Left lung (tissue), 10 donors: ENCODE results near the gene RTEL1. TPM values are rescaled to one million over a fixed set of nuclear protein-coding genes. Genes with fewer than 3 reads are reported as not detected.
A peak's percentile ranks its signal among the peaks of the same experiment; 100 is the strongest.

Experiments used
- ATAC-seq: fragments of 200-7000 bp; cut with Tn5 transposase; one replicate; pipeline ENCODE4 v1.9.1; 2020; ENCODE audit warnings: moderate library complexity
- DNase-seq, 4 donors: peaks; one replicate each; pipeline ENCODE4 v3.0.0-alpha.2; 2013 to 2020
- H3K27ac ChIP-seq, 2 donors: fragments of 200-600 bp; sonication (generic) in 1 of 2; one replicate each; pipeline versions ENCODE4 v1.5.0 to v1.8.0; 2020 to 2021
- H3K27me3 ChIP-seq, 2 donors: fragments of 200-600 bp; sonication (generic) in 1 of 2; one replicate each; pipeline versions ENCODE4 v1.5.0 to v1.8.0; 2020 to 2021
- H3K36me3 ChIP-seq, 2 donors: fragments of 200-600 bp; sonication (generic) in 1 of 2; one replicate each; pipeline versions ENCODE4 v1.5.0 to v1.8.0; 2020 to 2021
- H3K4me1 ChIP-seq, 2 donors: fragments of 200-600 bp; one replicate each; pipeline ENCODE4 v1.8.0; 2021
- H3K4me3 ChIP-seq, 2 donors: fragments of 200-600 bp; sonication (generic) in 1 of 2; one replicate each; pipeline versions ENCODE4 v1.5.0 to v1.8.0; 2020 to 2021; ENCODE audit warnings: mild to moderate bottlenecking in 1 of 2
- H3K9me3 ChIP-seq, 2 donors: fragments of 200-600 bp; sonication (generic) in 1 of 2; one replicate each; pipeline versions ENCODE4 v1.5.0 to v1.8.0; 2020 to 2021
- intact Hi-C, 2 donors: fragments of 100-400 bp; cut with DNase I; formaldehyde crosslinking; loops; one replicate each; pipeline versions ENCODE4 v1.11.2 to v1.14.2; 2022
- polyA plus RNA-seq, 6 donors: library from polyadenylated mRNA; unstranded; fragments of 120-200 nt; gene quantifications; one replicate each; pipeline ENCODE4 v1.2.1, GENCODE V29; 2013; ENCODE audit not compliant: insufficient read length in 6 of 6
- total RNA-seq, 2 donors: library from RNA; stranded (reverse); fragmentation: NEBNext Ultra II Directional; extraction: Animal tissue kit (Norgen Biotek cat#: 25700); gene quantifications; one replicate each; pipeline ENCODE4 v1.2.1, GENCODE V29; 2021
- TF ChIP-seq, protein P1 (sequence below), 2 donors: fragments of 200-600 bp; sonication (generic) in 1 of 2; IDR thresholded peaks; one replicate each; pipeline versions ENCODE4 v1.5.0 to v1.8.0; 2021; ENCODE audit warnings: antibody characterized with exemption in 2 of 2
- donor health status: DM: no; HTN: yes; CAD: no.
- donor health status: DM: no; HTN: no; CAD: no.

The RTEL1 gene
- total and polyA plus RNA-seq, 8 donors, result 19.6 to 38.8 (median 22.4) TPM

DNA sequence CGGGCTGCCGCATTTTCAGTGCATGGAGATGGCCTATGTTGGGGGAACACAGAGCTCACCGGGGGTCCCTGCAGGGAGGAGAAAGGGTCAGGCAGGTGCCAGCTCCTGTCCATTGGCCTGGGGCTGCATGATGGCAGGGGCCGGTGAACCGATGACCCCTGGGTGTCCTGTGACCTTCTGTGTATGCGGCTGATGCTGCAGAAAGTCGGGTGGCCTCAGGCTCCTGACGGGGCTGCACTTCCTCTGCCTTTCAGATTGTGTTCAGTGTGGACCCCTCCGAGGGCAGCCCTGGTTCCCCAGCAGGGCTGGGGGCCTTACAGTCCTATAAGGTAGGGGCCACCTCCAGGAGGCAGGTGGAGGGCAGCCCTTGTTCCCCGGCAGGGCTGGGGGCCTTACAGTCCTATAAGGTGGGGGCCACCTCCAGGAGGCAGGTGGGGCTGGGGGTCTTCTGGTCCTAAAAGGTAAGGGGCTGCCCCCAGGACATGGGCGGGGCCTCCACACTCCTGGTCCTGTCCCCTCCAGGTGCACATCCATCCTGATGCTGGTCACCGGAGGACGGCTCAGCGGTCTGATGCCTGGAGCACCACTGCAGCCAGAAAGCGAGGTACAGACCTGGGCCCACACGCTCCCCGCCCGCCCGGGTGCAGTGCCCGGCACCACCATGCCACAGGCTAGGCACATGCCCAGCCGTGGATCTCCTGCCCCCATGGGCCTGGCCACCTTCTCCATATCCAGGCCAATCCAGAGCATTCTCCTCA lies 27.3 kb downstream of the RTEL1 start:
- Histone ChIP-seq H3K27me3 (no peaks in the 10 kb centered on the region), H3K36me3 (peaks cover 0 to 18% of the 10 kb centered on the region in 2 donors), H3K9me3 (no peaks in the 10 kb centered on the region), H3K4me1 (peaks cover 24 to 65% of the 10 kb centered on the region in 2 donors), H3K4me3 (no peak overlapping the region), H3K27ac (peak overlapping the region; percentile 88 to 91)
- DNase-seq (peak in 1 of 4 donors; percentile 75), ATAC-seq (no peak)
- intact Hi-C loops, result no loop called here
- TF ChIP-seq, protein P1, sequence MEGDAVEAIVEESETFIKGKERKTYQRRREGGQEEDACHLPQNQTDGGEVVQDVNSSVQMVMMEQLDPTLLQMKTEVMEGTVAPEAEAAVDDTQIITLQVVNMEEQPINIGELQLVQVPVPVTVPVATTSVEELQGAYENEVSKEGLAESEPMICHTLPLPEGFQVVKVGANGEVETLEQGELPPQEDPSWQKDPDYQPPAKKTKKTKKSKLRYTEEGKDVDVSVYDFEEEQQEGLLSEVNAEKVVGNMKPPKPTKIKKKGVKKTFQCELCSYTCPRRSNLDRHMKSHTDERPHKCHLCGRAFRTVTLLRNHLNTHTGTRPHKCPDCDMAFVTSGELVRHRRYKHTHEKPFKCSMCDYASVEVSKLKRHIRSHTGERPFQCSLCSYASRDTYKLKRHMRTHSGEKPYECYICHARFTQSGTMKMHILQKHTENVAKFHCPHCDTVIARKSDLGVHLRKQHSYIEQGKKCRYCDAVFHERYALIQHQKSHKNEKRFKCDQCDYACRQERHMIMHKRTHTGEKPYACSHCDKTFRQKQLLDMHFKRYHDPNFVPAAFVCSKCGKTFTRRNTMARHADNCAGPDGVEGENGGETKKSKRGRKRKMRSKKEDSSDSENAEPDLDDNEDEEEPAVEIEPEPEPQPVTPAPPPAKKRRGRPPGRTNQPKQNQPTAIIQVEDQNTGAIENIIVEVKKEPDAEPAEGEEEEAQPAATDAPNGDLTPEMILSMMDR (IDR thresholded peaks at IDR 0.05), result no peak

DNA sequence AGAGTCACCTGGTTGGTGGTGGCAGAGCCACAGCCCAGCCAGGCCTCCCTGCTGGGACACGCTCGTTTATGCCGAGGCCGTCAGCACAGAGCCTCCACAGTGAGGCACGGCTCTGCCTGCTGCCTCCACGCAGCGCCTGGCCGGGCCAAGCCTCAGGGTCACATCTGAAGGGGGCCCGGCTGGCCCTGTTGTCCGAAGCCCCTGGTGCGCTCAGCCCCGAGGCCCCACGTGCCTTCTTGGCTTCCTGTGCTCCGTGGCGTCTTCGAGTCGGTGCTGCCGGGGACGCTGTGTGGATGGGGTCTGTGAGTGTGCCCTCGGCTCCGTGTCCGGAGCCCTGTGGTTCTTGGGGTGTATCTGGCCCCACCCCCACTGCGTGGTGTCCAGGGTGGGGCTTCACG lies 28.0 kb downstream of the RTEL1 start:
- TF ChIP-seq, protein P1 (IDR thresholded peaks at IDR 0.05), result no peak
- Histone ChIP-seq H3K27me3 (no peaks in the 10 kb centered on the region), H3K36me3 (peaks cover 0 to 17% of the 10 kb centered on the region in 2 donors), H3K9me3 (no peaks in the 10 kb centered on the region), H3K4me3 (no peak overlapping the region), H3K4me1 (peaks cover 24 to 65% of the 10 kb centered on the region in 2 donors), H3K27ac (peak overlapping the region; percentile 88 to 91)
- DNase-seq, result peak in 1 of 4 donors; percentile 77
- ATAC-seq, result no peak
- intact Hi-C loops, result no loop called here

DNA sequence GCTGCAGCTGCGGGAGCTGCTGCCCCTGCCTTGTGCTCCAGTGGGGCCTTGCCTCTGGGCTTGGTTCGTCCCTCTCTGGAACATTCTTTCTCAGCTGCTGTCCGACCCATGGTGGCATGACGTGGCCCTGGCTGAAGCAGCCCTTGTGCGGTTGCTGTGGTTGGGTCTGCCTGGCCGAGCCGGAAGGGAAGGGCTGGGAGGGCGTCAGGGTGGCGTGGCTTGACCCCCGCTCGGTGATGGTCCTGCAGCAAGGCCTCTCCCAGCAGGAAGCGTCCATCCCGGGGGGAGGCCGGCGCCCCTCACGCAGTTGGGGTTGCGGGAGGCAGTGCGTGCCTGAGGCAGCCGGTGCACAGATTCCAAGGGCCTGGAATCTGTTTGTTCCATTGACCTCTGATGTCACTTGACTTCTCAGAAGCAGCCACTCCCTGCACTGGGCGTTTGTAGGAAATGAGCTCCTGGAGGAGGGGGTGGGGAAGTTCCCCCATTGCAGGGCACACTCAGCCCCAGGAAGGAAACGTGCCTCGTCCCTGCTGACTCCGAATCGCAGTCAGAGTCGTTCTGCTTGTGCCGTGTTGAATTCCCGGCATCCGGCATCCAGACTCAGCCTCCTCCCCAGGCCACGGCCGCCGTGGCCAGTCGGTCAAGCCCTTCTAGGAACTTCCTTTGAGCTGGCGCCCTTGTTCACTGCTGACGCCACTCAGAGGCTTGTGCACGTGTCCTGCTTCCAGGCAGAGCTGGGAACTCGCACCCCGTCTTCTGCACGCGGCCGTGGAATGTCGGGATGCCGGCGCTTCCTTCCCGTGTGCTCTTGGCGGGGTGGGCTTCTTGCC lies 28.6 kb downstream of the RTEL1 start:
- intact Hi-C loops, result no loop called here
- Histone ChIP-seq H3K4me1 (peaks cover 24 to 67% of the 10 kb centered on the region in 2 donors), H3K9me3 (no peaks in the 10 kb centered on the region), H3K27me3 (no peaks in the 10 kb centered on the region), H3K27ac (peak overlapping the region; percentile 88 to 91), H3K4me3 (no peak overlapping the region), H3K36me3 (peaks cover 0 to 18% of the 10 kb centered on the region in 2 donors)
- ATAC-seq (peak; percentile 66), DNase-seq (peak in 3 of 4 donors; percentile 54 to 90 (median 86))
- TF ChIP-seq, protein P1 (IDR thresholded peaks at IDR 0.05), result no peak

DNA sequence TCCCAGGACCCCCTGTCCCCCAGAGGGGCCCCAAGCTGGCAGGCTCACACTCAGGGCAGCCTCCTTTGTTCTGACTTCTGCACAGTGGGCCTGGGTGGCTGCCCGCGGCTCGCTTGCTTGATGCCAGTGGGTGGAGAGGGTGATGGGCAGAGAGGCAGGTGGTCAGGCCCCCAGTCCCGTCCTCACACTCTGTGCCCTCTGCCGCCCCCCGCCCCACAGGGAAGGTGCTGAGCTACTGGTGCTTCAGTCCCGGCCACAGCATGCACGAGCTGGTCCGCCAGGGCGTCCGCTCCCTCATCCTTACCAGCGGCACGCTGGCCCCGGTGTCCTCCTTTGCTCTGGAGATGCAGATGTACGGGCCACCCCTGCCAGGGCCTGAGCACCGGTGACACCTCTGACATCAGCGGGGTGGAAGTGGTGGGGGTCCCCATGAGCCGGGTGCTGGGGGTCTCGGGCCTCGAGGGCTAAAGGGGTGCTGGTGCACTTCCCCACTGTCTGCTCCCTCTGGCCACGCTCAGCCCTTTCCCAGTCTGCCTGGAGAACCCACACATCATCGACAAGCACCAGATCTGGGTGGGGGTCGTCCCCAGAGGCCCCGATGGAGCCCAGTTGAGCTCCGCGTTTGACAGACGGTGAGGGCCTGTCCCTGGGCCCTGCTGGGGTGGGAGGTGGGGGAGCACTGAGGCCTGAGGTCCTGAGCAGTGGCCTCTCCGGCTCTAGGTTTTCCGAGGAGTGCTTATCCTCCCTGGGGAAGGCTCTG lies 29.5 kb downstream of the RTEL1 start:
- H3K36me3 ChIP-seq, result peaks cover 0 to 13% of the 10 kb centered on the region in 2 donors
- TF ChIP-seq, protein P1 (IDR thresholded peaks at IDR 0.05), result no peak
- peak overlapping the region; percentile 88 to 91 for H3K27ac ChIP-seq
- peaks cover 22 to 63% of the 10 kb centered on the region in 2 donors for H3K4me1 ChIP-seq
- no peaks in the 10 kb centered on the region for H3K9me3 ChIP-seq
- intact Hi-C loops, result no loop called here
- DNase-seq (peak in 1 of 4 donors; percentile 78), ATAC-seq (no peak)
- no peak overlapping the region for H3K4me3 ChIP-seq
- no peaks in the 10 kb centered on the region for H3K27me3 ChIP-seq
